Measurements from ENCODE around the gene PSMB4.
"Not testable (repeated sequence)": the region's sequence is repeated elsewhere in the genome, so short reads cannot be mapped to it uniquely, and the experiment has no call there.

Gene PSMB4

GRCh38 chr1:151399324-151400171 lies at the start of gene PSMB4:
Gene PSMB4 (plus strand): TSS chr1:151399573. CDS start chr1:151399588, 15 bp downstream.
- DNase-seq (ENCODE audit: low spot score) = peak; percentile 86

GRCh38 chr1:151350323-151350722 lies 49.0 kb upstream of the PSMB4 start:
- not testable (repeated sequence) for DNase-seq (ENCODE audit: low spot score)

- no peak for DNase-seq (ENCODE audit: low spot score)
Observed at GRCh38 chr1:151352021-151352718, 47.2 kb upstream of the PSMB4 start.

GRCh38 chr1:151356696-151357095 lies 42.7 kb upstream of the PSMB4 start:
- no peak for DNase-seq (ENCODE audit: low spot score)

GRCh38 chr1:151361883-151362282 lies 37.5 kb upstream of the PSMB4 start:
- DNase-seq (ENCODE audit: low spot score) = no peak

- DNase-seq (ENCODE audit: low spot score) = no peak
Observed at GRCh38 chr1:151362308-151363155, 36.8 kb upstream of the PSMB4 start.

GRCh38 chr1:151364996-151365395 lies 34.4 kb upstream of the PSMB4 start:
- no peak for DNase-seq (ENCODE audit: low spot score)

GRCh38 chr1:151367658-151368392 lies 31.5 kb upstream of the PSMB4 start:
- DNase-seq (ENCODE audit: low spot score) = no peak

- DNase-seq (ENCODE audit: low spot score) = no peak
Observed at GRCh38 chr1:151368393-151369301, 30.7 kb upstream of the PSMB4 start.

- no peak for DNase-seq (ENCODE audit: low spot score)
Observed at GRCh38 chr1:151369302-151369610, 30.1 kb upstream of the PSMB4 start.

GRCh38 chr1:151369621-151370048 lies 29.7 kb upstream of the PSMB4 start:
- DNase-seq (ENCODE audit: low spot score) = no peak

- DNase-seq (ENCODE audit: low spot score) = no peak
Observed at GRCh38 chr1:151370211-151370911, 29.0 kb upstream of the PSMB4 start.

- peak; percentile 59 for DNase-seq (ENCODE audit: low spot score)
Observed at GRCh38 chr1:151371370-151372057, 27.9 kb upstream of the PSMB4 start.

- peak; percentile 78 for DNase-seq (ENCODE audit: low spot score)
Observed at GRCh38 chr1:151372058-151372934, 27.1 kb upstream of the PSMB4 start, which contains the start of gene SELENBP1. Gene SELENBP1 (minus strand): TSS chr1:151372705. CDS start chr1:151372641, 64 bp downstream.

- DNase-seq (ENCODE audit: low spot score) = no peak
Observed at GRCh38 chr1:151373196-151373595, 26.2 kb upstream of the PSMB4 start.

- no peak for DNase-seq (ENCODE audit: low spot score)
Observed at GRCh38 chr1:151377150-151377884, 22.1 kb upstream of the PSMB4 start.

GRCh38 chr1:151384584-151384983 lies 14.8 kb upstream of the PSMB4 start:
- no peak for DNase-seq (ENCODE audit: low spot score)

GRCh38 chr1:151386002-151386401 lies 13.4 kb upstream of the PSMB4 start:
- no peak for DNase-seq (ENCODE audit: low spot score)
